CD8-positive, alpha-beta memory T cell (primary cell): ENCODE results near the gene UBAC1. TPM values are rescaled to one million over a fixed set of nuclear protein-coding genes. Genes with fewer than 3 reads are reported as not detected.

Experiments used
- CTCF ChIA-PET: fragments of 350-600 bp; sonication (Branson Sonifier 250); formaldehyde crosslinking; loops from one replicate; lab custom pipeline; 2021; ENCODE audit warnings: antibody characterized with exemption; lab: Charles Lee
- POLR2A ChIA-PET: fragments of 350-600 bp; sonication (Branson Sonifier 250); formaldehyde crosslinking; loops from one replicate; lab custom pipeline; 2021; ENCODE audit warnings: antibody characterized with exemption; lab: Charles Lee
- DNase-seq, 5 donors: peaks; one replicate each; pipeline versions ENCODE4 v3.0.0 to v3.0.0-alpha.2; 2020 to 2022; ENCODE audit warnings: mixed read lengths in 1 of 5
- H3K27ac ChIP-seq: one replicate; pipeline ENCODE4 v1.7.0; 2013; ENCODE audit warnings: low read depth, mild to moderate bottlenecking, low read length, moderate library complexity
- H3K27me3 ChIP-seq: 2 replicates; pipeline ENCODE4 v1.7.0; 2013; ENCODE audit warnings: low read length, mild to moderate bottlenecking; ENCODE audit not compliant: insufficient read depth, poor library complexity, severe bottlenecking
- H3K36me3 ChIP-seq: 2 replicates; pipeline ENCODE4 v1.7.0; 2013; ENCODE audit warnings: mild to moderate bottlenecking, low read length, moderate library complexity; ENCODE audit not compliant: insufficient read depth
- H3K4me1 ChIP-seq: 2 replicates; pipeline ENCODE4 v1.7.0; 2013; ENCODE audit warnings: mild to moderate bottlenecking, low read length, moderate library complexity; ENCODE audit not compliant: insufficient read depth
- H3K4me3 ChIP-seq: 2 replicates; pipeline ENCODE4 v1.7.0; 2013; ENCODE audit warnings: mild to moderate bottlenecking, low read length
- H3K9me3 ChIP-seq: 2 replicates; pipeline ENCODE4 v1.7.0; 2013; ENCODE audit warnings: mild to moderate bottlenecking, low read length
- H3K27ac Mint-ChIP-seq, 8 donors: one replicate each; pipeline ENCODE4 v1.8.0; 2020 to 2021; ENCODE audit warnings: mixed read lengths in 8 of 8, mild to moderate bottlenecking in 6 of 8, inconsistent platforms in 3 of 8, moderate library complexity in 3 of 8
- H3K27me3 Mint-ChIP-seq, 2 donors: one replicate each; pipeline ENCODE4 v1.8.0; 2020 to 2021; ENCODE audit warnings: mixed read lengths in 2 of 2, mild to moderate bottlenecking in 1 of 2, moderate library complexity in 1 of 2
- H3K36me3 Mint-ChIP-seq, 3 donors: one replicate each; pipeline ENCODE4 v1.8.0; 2020 to 2021; ENCODE audit warnings: mixed read lengths in 3 of 3, inconsistent platforms in 1 of 3, mild to moderate bottlenecking in 1 of 3
- H3K4me1 Mint-ChIP-seq, 3 donors: one replicate each; pipeline ENCODE4 v1.8.0; 2020 to 2021; ENCODE audit warnings: mixed read lengths in 3 of 3, inconsistent platforms in 1 of 3, mild to moderate bottlenecking in 1 of 3
- H3K4me3 Mint-ChIP-seq, 7 donors: one replicate each; pipeline ENCODE4 v1.8.0; 2020 to 2021; ENCODE audit warnings: mixed read lengths in 7 of 7, mild to moderate bottlenecking in 6 of 7, moderate library complexity in 4 of 7, inconsistent platforms in 2 of 7
- H3K9me3 Mint-ChIP-seq, 5 donors: one replicate each; pipeline ENCODE4 v1.8.0; 2020 to 2022; ENCODE audit warnings: mixed read lengths in 5 of 5, mild to moderate bottlenecking in 3 of 5, moderate library complexity in 2 of 5, inconsistent platforms in 1 of 5
- polyA plus RNA-seq: library from polyadenylated mRNA; unstranded; fragments of 300-500 nt; fragmentation: Illumina TruSeq; gene quantifications from one replicate; pipeline ENCODE4 v1.2.3, GENCODE V29; 2021
- total RNA-seq, 2 experiments: library from RNA; stranded (reverse); gene quantifications; one replicate each; pipeline ENCODE4 v1.2.3, GENCODE V29; 2021

The UBAC1 gene
- total and polyA plus RNA-seq, 3 experiments from 2014 or later = 27.1 to 38.1 (median 36.3) TPM

DNA sequence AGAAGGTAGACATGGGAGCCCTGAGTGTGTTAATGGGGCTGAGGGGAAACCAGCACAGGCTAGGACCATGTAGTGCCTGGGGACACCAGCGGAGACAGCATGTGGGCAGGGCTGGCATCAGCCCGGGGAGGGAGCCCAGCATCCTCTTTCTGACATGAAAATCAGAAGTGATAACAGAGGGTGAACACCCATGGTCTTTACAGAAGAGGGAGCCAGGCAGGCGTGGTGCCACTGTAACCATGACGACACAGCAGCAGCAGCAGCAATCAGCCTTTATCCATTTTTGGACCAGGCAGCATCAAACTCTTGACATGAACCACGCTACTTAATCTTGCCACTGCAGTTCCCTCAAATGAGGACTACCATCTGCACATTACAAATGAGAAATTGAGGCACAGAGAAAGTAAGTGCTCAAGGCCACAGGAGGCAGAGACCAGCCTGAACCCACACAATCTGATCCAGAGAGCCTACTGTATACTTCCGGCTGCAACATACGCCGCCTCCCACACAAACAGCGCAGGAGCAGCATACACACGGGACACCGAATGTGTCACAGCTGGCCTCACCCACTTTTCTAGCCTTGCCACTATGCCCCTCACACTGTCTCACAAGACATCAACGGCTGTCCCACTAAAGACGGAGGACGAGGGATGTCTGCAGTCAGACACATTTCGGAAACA is 77.6 kb downstream of the UBAC1 start:
- H3K27me3 ChIP-seq = no peaks in the 10 kb centered on the region
- DNase-seq = no peak
- H3K27me3 Mint-ChIP-seq = no peaks in the 10 kb centered on the region
- peaks cover 0 to 32% (median 3%) of the 10 kb centered on the region in 3 donors for H3K36me3 Mint-ChIP-seq
- H3K36me3 ChIP-seq = no peaks in the 10 kb centered on the region
- ChIA-PET CTCF (no interaction called here), POLR2A (no interaction called here)
- no peaks in the 10 kb centered on the region for H3K9me3 Mint-ChIP-seq
- H3K4me3 Mint-ChIP-seq = no peak overlapping the region
- no peaks in the 10 kb centered on the region for H3K9me3 ChIP-seq
- H3K4me3 ChIP-seq = no peak overlapping the region
- no peak overlapping the region for H3K27ac ChIP-seq
- H3K4me1 Mint-ChIP-seq = peaks cover 54 to 68% (median 60%) of the 10 kb centered on the region in 3 donors
- H3K4me1 ChIP-seq = peaks cover 43% of the 10 kb centered on the region
- H3K27ac Mint-ChIP-seq = peak overlapping the region in 4 of 8 donors; percentile 5 to 66 (median 28)

Other genes with a start within 250 kb of the UBAC1 start
- 10 to 100 TPM; 30.4 to 33.7 TPM for gene CAMSAP1, start 53.8 kb downstream of the UBAC1 start, total RNA-seq
- 2.2 TPM for gene CAMSAP1, start 53.8 kb downstream of the UBAC1 start, polyA plus RNA-seq
- 1 to 10 TPM; 9.0 to 9.1 TPM for gene NACC2, start 133.9 kb upstream of the UBAC1 start, total RNA-seq
- 2.9 TPM for gene NACC2, start 133.9 kb upstream of the UBAC1 start, polyA plus RNA-seq
- gene TMEM250, start 157.5 kb upstream of the UBAC1 start, total RNA-seq = 10 to 100 TPM; 46.4 to 50.2 TPM
- 74.9 TPM for gene TMEM250, start 157.5 kb upstream of the UBAC1 start, polyA plus RNA-seq
- not detected for gene LHX3, start 243.8 kb upstream of the UBAC1 start, total RNA-seq
- not detected for gene LHX3, start 243.8 kb upstream of the UBAC1 start, polyA plus RNA-seq